Stimulated activated naive CD8-positive, alpha-beta T cell treated with anti-CD3 and anti-CD28 coated beads, Interleukin-15, amount 100 ng/mL, for 72 hours (primary cell): ENCODE results near the gene RPTOR.

Source experiments
- ATAC-seq: fragments of 150-1000 bp; cut with Tn5 transposase; 2 replicates; pipeline ENCODE4 v1.10.0; 2021; ENCODE audit warnings: mild to moderate bottlenecking, moderate library complexity
- DNase-seq, 2 donors: peaks; one replicate each; pipeline ENCODE4 v3.0.0; 2021 to 2022
- H3K27ac Mint-ChIP-seq, 2 donors: one replicate each; pipeline ENCODE4 v1.8.0; 2022; ENCODE audit warnings: mild to moderate bottlenecking in 2 of 2, mixed read lengths in 2 of 2, moderate library complexity in 2 of 2
- H3K27me3 Mint-ChIP-seq: one replicate; pipeline ENCODE4 v1.8.0; 2022; ENCODE audit warnings: mixed read lengths
- H3K4me1 Mint-ChIP-seq: one replicate; pipeline ENCODE4 v1.8.0; 2022; ENCODE audit warnings: mild to moderate bottlenecking, mixed read lengths
- H3K4me3 Mint-ChIP-seq, 2 donors: one replicate each; pipeline ENCODE4 v1.8.0; 2022; ENCODE audit warnings: mild to moderate bottlenecking in 2 of 2, mixed read lengths in 2 of 2, moderate library complexity in 1 of 2
- H3K9me3 Mint-ChIP-seq, 2 donors: one replicate each; pipeline ENCODE4 v1.8.0; 2022; ENCODE audit warnings: mixed read lengths in 2 of 2

The RPTOR gene

DNA sequence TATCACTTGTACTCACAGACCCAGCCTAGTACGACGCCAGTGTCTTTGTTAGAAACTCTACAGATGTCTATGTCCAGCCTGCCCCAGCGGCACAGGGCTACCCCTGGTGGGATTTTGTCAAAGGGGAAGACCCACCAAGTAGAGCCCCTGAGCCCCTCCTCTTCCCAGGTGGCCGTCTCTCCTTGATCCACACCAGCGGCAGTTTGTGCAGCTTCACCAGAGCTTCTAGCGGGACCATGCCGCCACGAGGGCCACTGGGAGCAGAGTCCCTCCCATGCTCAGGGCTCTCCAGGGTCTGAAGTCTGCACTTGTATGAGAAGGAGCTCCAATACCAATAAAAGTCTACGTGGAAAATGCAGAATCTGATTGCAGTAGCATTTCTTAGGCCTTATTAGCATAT lies 157.1 kb downstream of the RPTOR start:
- Mint-ChIP-seq H3K9me3 (peaks cover 10 to 15% of the 10 kb centered on the region in 2 donors), H3K27ac (no peak overlapping the region), H3K27me3 (no peaks in the 10 kb centered on the region), H3K4me3 (no peak overlapping the region), H3K4me1 (peaks cover 85% of the 10 kb centered on the region)
- DNase-seq (no peak), ATAC-seq (no peak)

- peaks cover 85% of the 10 kb centered on the region for H3K4me1 Mint-ChIP-seq
- peak overlapping the region; percentile 87 to 92 for H3K27ac Mint-ChIP-seq
- no peaks in the 10 kb centered on the region for H3K27me3 Mint-ChIP-seq
- H3K9me3 Mint-ChIP-seq: peaks cover 10 to 15% of the 10 kb centered on the region in 2 donors
- DNase-seq (no peak), ATAC-seq (peak; percentile 22)
- peak overlapping the region; percentile 67 to 70 for H3K4me3 Mint-ChIP-seq
Observed at GRCh38 chr17:80702315-80703141, 157.9 kb downstream of the RPTOR start.

DNA sequence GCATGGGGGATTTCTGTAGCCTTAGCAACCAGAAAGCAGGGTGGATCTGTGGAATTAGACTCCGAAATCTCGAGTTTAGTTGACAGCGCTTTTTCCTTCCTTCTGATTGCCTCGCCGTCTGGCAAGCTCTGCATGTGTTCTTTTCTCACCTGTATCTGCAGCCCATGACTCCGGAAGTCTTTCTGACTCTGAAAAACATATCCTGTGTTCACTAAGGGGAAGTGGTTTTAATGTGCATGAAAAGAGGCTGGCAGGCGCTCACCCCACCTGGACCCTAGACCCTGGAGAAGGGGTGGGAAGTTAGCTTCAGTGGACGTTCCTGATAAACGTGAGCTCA lies 158.5 kb downstream of the RPTOR start:
- peaks cover 10 to 15% of the 10 kb centered on the region in 2 donors for H3K9me3 Mint-ChIP-seq
- no peak for DNase-seq
- peak; percentile 84 for ATAC-seq
- H3K4me1 Mint-ChIP-seq: peaks cover 79% of the 10 kb centered on the region
- peak overlapping the region; percentile 87 to 92 for H3K27ac Mint-ChIP-seq
- H3K27me3 Mint-ChIP-seq: no peaks in the 10 kb centered on the region
- H3K4me3 Mint-ChIP-seq: peak overlapping the region; percentile 67 to 70

DNA sequence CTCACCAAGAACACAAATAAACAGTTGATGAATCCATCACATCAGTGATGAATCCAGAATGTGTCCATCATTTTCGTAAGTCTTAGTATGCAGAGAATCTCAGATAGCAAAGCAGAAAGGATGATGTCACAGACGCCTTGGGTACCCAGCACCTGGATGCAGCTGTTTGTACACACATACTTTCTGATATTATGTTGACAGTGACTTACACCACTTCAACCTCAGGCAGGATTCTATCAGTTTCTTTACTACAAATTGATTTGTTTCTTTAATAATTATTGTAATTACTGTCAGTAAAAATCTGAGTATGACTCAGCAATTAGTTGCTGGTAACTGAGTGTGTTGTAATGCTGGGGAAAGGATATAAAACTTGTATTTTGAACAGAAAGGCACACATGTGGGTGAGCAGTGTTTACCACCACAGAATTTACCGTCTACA lies 159.8 kb downstream of the RPTOR start:
- Mint-ChIP-seq H3K4me1 (peaks cover 75% of the 10 kb centered on the region), H3K4me3 (peak overlapping the region; percentile 27 to 67), H3K9me3 (peaks cover 10 to 15% of the 10 kb centered on the region in 2 donors), H3K27ac (peak overlapping the region in 1 of 2 donors; percentile 87), H3K27me3 (no peaks in the 10 kb centered on the region)
- ATAC-seq (peak; percentile 51), DNase-seq (no peak)

DNA sequence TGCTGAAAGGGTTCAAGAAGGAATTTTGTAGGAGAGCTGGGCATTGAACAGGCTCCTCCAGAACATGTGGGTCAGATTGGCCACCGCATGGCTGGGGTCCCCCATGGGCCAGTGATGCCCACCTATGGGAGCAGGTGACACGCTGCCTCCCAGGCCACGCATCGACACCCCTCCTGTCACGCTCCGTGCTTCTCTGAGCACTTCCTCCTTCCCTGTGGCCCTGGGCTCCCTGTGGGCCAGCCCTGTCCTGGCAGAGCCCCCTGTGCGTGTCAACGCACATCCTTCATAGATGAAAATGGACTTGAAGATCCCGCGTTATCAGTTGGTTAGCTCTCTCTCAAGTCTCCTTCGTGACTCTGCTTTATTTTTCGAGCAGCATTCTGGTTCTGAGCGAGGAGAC lies 160.3 kb downstream of the RPTOR start:
- ATAC-seq: no peak
- H3K27me3 Mint-ChIP-seq: no peaks in the 10 kb centered on the region
- H3K4me1 Mint-ChIP-seq: peaks cover 77% of the 10 kb centered on the region
- H3K9me3 Mint-ChIP-seq: peaks cover 8 to 11% of the 10 kb centered on the region in 2 donors
- no peak for DNase-seq
- H3K27ac Mint-ChIP-seq: peak overlapping the region in 1 of 2 donors; percentile 43
- H3K4me3 Mint-ChIP-seq: no peak overlapping the region

- no peaks in the 10 kb centered on the region for H3K9me3 Mint-ChIP-seq
- no peak for DNase-seq
- no peaks in the 10 kb centered on the region for H3K27me3 Mint-ChIP-seq
- H3K4me3 Mint-ChIP-seq: no peak overlapping the region
- ATAC-seq: no peak
- H3K4me1 Mint-ChIP-seq: peaks cover 80% of the 10 kb centered on the region
- H3K27ac Mint-ChIP-seq: peak overlapping the region; percentile 22 to 27
Observed at GRCh38 chr17:80705988-80706387, 161.3 kb downstream of the RPTOR start.

GRCh38 chr17:80706463-80706867 lies 161.8 kb downstream of the RPTOR start:
- H3K27ac Mint-ChIP-seq: no peak overlapping the region
- no peak for DNase-seq
- no peak for ATAC-seq
- no peak overlapping the region for H3K4me3 Mint-ChIP-seq
- H3K27me3 Mint-ChIP-seq: no peaks in the 10 kb centered on the region
- no peaks in the 10 kb centered on the region for H3K9me3 Mint-ChIP-seq
- peaks cover 80% of the 10 kb centered on the region for H3K4me1 Mint-ChIP-seq

GRCh38 chr17:80708480-80708879 lies 163.8 kb downstream of the RPTOR start:
- Mint-ChIP-seq H3K9me3 (no peaks in the 10 kb centered on the region), H3K27me3 (no peaks in the 10 kb centered on the region), H3K4me1 (peaks cover 68% of the 10 kb centered on the region), H3K4me3 (no peak overlapping the region), H3K27ac (no peak overlapping the region)
- ATAC-seq (no peak), DNase-seq (no peak)

- Mint-ChIP-seq H3K4me3 (no peak overlapping the region), H3K4me1 (peaks cover 60% of the 10 kb centered on the region), H3K27ac (peak overlapping the region in 1 of 2 donors; percentile 74), H3K27me3 (no peaks in the 10 kb centered on the region), H3K9me3 (no peaks in the 10 kb centered on the region)
- ATAC-seq: no peak
- no peak for DNase-seq
Observed at GRCh38 chr17:80709090-80709695, 164.6 kb downstream of the RPTOR start.

- Mint-ChIP-seq H3K4me1 (peaks cover 45% of the 10 kb centered on the region), H3K4me3 (no peak overlapping the region), H3K27ac (no peak overlapping the region), H3K27me3 (no peaks in the 10 kb centered on the region), H3K9me3 (no peaks in the 10 kb centered on the region)
- ATAC-seq (no peak), DNase-seq (no peak)
Observed at GRCh38 chr17:80710714-80711302, 166.2 kb downstream of the RPTOR start.

GRCh38 chr17:80712089-80712488 lies 167.5 kb downstream of the RPTOR start:
- Mint-ChIP-seq H3K27me3 (no peaks in the 10 kb centered on the region), H3K9me3 (no peaks in the 10 kb centered on the region), H3K27ac (no peak overlapping the region), H3K4me1 (peaks cover 44% of the 10 kb centered on the region), H3K4me3 (no peak overlapping the region)
- DNase-seq (no peak), ATAC-seq (no peak)

- DNase-seq (no peak), ATAC-seq (no peak)
- no peaks in the 10 kb centered on the region for H3K9me3 Mint-ChIP-seq
- H3K4me1 Mint-ChIP-seq: peaks cover 45% of the 10 kb centered on the region
- no peaks in the 10 kb centered on the region for H3K27me3 Mint-ChIP-seq
- H3K4me3 Mint-ChIP-seq: no peak overlapping the region
- no peak overlapping the region for H3K27ac Mint-ChIP-seq
Observed at GRCh38 chr17:80712606-80713005, 168.0 kb downstream of the RPTOR start.

DNA sequence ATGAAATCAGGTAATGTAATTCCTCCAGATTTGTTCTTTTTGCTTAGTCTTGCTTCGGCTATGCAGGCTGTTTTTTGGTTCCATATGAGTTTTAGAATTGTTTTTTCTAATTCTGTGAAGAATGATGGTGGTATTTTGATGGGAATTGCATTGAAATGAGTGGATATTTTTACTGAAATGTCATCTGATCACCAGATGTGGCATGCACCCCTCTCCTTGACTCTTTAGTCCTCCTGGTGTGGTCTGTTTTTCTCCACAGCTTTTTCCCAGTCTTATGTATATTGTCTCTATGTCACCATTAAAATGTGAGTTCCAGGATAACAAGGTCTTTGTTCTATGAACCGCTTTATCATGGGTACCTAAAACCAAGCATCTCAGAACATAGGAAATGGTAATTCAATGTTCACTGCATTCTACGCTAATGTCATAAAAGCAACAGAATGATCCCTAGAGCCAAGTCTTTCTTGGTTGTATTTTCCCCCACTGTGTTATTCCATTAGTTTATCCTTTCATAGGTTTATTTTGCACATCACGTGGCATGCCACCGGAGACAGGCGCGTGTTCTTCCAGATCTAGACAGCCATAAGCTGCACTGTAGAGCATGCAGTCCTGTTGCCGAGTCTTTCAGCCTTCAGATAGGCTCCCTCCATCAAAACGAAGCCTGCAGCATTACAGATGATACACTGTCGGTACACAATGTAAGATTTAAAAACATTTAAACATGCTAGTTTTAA lies 172.5 kb downstream of the RPTOR start:
- no peak for ATAC-seq
- H3K4me1 Mint-ChIP-seq: peaks cover 58% of the 10 kb centered on the region
- no peak overlapping the region for H3K4me3 Mint-ChIP-seq
- no peaks in the 10 kb centered on the region for H3K9me3 Mint-ChIP-seq
- H3K27me3 Mint-ChIP-seq: no peaks in the 10 kb centered on the region
- H3K27ac Mint-ChIP-seq: no peak overlapping the region
- DNase-seq: no peak

GRCh38 chr17:80717720-80718083 lies 173.1 kb downstream of the RPTOR start:
- Mint-ChIP-seq H3K4me1 (peaks cover 63% of the 10 kb centered on the region), H3K27me3 (no peaks in the 10 kb centered on the region), H3K27ac (no peak overlapping the region), H3K9me3 (no peaks in the 10 kb centered on the region), H3K4me3 (no peak overlapping the region)
- DNase-seq (no peak), ATAC-seq (no peak)

DNA sequence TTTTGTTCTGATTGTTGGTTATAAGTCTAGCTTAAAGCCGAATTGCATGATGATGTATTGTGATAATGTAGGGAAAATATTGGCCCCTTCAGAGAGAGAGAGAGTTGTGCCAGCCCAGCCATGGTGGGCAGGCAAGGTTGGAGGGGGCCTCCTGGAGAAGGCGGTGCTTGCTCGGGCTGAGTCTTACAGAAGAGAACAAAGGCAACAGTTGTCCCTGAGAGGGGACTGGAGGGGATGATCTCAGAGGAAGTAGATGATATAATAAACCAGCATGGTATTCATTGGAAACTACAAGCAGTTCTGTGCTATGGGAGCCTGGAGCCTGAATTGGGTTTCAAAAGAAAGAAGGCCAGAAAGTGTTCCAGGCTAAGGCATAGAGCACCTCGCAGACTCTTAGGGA lies 173.8 kb downstream of the RPTOR start:
- Mint-ChIP-seq H3K27me3 (no peaks in the 10 kb centered on the region), H3K27ac (peak overlapping the region; percentile 79 to 80), H3K9me3 (no peaks in the 10 kb centered on the region), H3K4me3 (no peak overlapping the region), H3K4me1 (peaks cover 59% of the 10 kb centered on the region)
- ATAC-seq (no peak), DNase-seq (no peak)

GRCh38 chr17:80719449-80719848 lies 174.8 kb downstream of the RPTOR start:
- H3K27me3 Mint-ChIP-seq: no peaks in the 10 kb centered on the region
- no peak overlapping the region for H3K27ac Mint-ChIP-seq
- ATAC-seq (no peak), DNase-seq (no peak)
- H3K9me3 Mint-ChIP-seq: no peaks in the 10 kb centered on the region
- peaks cover 65% of the 10 kb centered on the region for H3K4me1 Mint-ChIP-seq
- no peak overlapping the region for H3K4me3 Mint-ChIP-seq
